Spleen (tissue), 11 donors: Measurements from ENCODE around the gene ARPC4. TPM values are rescaled to one million over a fixed set of nuclear protein-coding genes. Genes with fewer than 3 reads are reported as not detected.
A peak's percentile ranks its signal among the peaks of the same experiment; 100 is the strongest.

Experiments
- DNase-seq: peaks from one replicate; pipeline ENCODE4 v3.0.0-alpha.2; 2020
- H3K27ac ChIP-seq, 8 donors: fragments of 200-600 bp; sonication (generic) in 7 of 8; 1 replicate in 4 of 8; 2 replicates in 4 of 8; pipeline versions ENCODE4 v1.5.0 to v1.8.0; 2016 to 2021; ENCODE audit warnings: inconsistent platforms in 4 of 8, mild to moderate bottlenecking in 4 of 8, moderate library complexity in 1 of 8
- H3K27me3 ChIP-seq, 7 donors: fragments of 200-600 bp; sonication (generic) in 6 of 7; replicated peaks in 1 of 7; 1 replicate in 4 of 7; 2 replicates in 3 of 7; pipeline versions ENCODE4 v1.5.0 to v1.8.0; 2016 to 2021; ENCODE audit warnings: inconsistent platforms in 3 of 7, mild to moderate bottlenecking in 1 of 7
- H3K36me3 ChIP-seq, 6 donors: fragments of 200-600 bp; sonication (generic) in 5 of 6; 1 replicate in 4 of 6; 2 replicates in 2 of 6; pipeline versions ENCODE4 v1.5.0 to v1.8.0; 2016 to 2021; ENCODE audit warnings: inconsistent platforms in 2 of 6
- H3K4me1 ChIP-seq, 6 donors: fragments of 200-600 bp; sonication (generic) in 5 of 6; 1 replicate in 3 of 6; 2 replicates in 3 of 6; pipeline versions ENCODE4 v1.5.0 to v1.8.0; 2016 to 2021; ENCODE audit warnings: inconsistent platforms in 3 of 6
- H3K4me3 ChIP-seq, 8 donors: fragments of 200-600 bp; sonication (generic) in 7 of 8; 1 replicate in 4 of 8; 2 replicates in 4 of 8; pipeline versions ENCODE4 v1.5.0 to v1.8.0; 2016 to 2021; ENCODE audit warnings: inconsistent platforms in 4 of 8, mild to moderate bottlenecking in 4 of 8, moderate library complexity in 2 of 8
- H3K9me3 ChIP-seq, 8 donors: fragments of 200-600 bp; sonication (generic) in 7 of 8; 1 replicate in 4 of 8; 2 replicates in 4 of 8; pipeline versions ENCODE4 v1.5.0 to v1.8.0; 2016 to 2021; ENCODE audit warnings: inconsistent platforms in 4 of 8
- CTCF ChIP-seq, 11 experiments: fragments of 200-600 bp in 7 of 11; fragments of 450-650 bp in 4 of 11; sonication (generic) in 4 of 11; IDR thresholded peaks in 8 of 11; conservative IDR thresholded peaks in 3 of 11; 1 replicate in 7 of 11; 2 replicates in 4 of 11; pipeline versions ENCODE4 v1.4.0 to v1.8.0; 2016 to 2021; ENCODE audit warnings: antibody characterized with exemption in 11 of 11, inconsistent platforms in 4 of 11, mild to moderate bottlenecking in 1 of 11
- POLR2A ChIP-seq, 3 donors: fragments of 450-650 bp; IDR thresholded peaks; one replicate each; pipeline ENCODE4 v1.5.1; 2017; ENCODE audit warnings: antibody characterized with exemption in 3 of 3, mild to moderate bottlenecking in 1 of 3
- POLR2AphosphoS5 ChIP-seq, 3 donors: sonication (generic); formaldehyde crosslinking; IDR thresholded peaks; one replicate each; pipeline ENCODE4 v1.5.1; 2017; ENCODE audit warnings: antibody characterized with exemption in 3 of 3
- WGBS, 5 donors: extraction: QIAGEN DNeasy Blood & Tissue Kit in 3 of 5; methylation state at CpG; one replicate each; pipeline versions ENCODE4 v1.1.5 to v1.1.7; 2013 to 2018; 5-methylcytosine and 5-hydroxymethylcytosine counted together
- intact Hi-C: fragments of 100-400 bp; cut with DNase I; formaldehyde crosslinking; loops from one replicate; pipeline ENCODE4 v1.15.0; 2023; ENCODE audit warnings: low total_unique reads
- polyA plus RNA-seq, 3 donors: library from polyadenylated mRNA; stranded (reverse); fragments of 200-250 nt; gene quantifications; one replicate each; pipeline ENCODE4 v1.2.1, GENCODE V29; 2013
- total RNA-seq, 7 donors: library from RNA; depleted of rRNA in 3 of 7; stranded (reverse); fragments of >200 nt in 3 of 7; fragmentation: NEBNext Ultra II Directional in 4 of 7; extraction: Animal tissue kit (Norgen Biotek cat#: 25700) in 4 of 7; gene quantifications; one replicate each; pipeline versions ENCODE4 v1.1.0 to v1.2.1, GENCODE V29; 2016 to 2021
- donor health status: healthy with polysubstance abuse.
- donor health status: DM: no; HTN: no; CAD: no; lungs with moderate emphysema.
- donor health status: DM: no; HTN: no; CAD: no.
- donor health status: Bipolar disorder and iron deficiency.
- donor health status: healthy.
- donor health status: DM: no; HTN: no; CAD: no.
- donor health status: DM: yes; HTN: yes; CAD: no.

ARPC4 gene
- total and polyA plus RNA-seq, 10 donors, result 98.9 to 238 (median 185) TPM

GRCh38 chr3:9754678-9755077 lies 38.2 kb upstream of the ARPC4 start:
- TF ChIP-seq POLR2A (IDR thresholded peaks at IDR 0.05) (no peak), POLR2AphosphoS5 (IDR thresholded peaks at IDR 0.05) (peak; percentile 37 to 55 (median 54))
- 46 to 68% (median 58%) methylated on average over 8 of the region's 8 CpGs for WGBS, 5 donors
- Histone ChIP-seq H3K27ac (peak overlapping the region in 6 of 8 donors; percentile 21 to 74 (median 69)), H3K4me3 (no peak overlapping the region), H3K27me3 (no peaks in the 10 kb centered on the region), H3K36me3 (peaks cover 5 to 85% (median 55%) of the 10 kb centered on the region in 6 donors), H3K9me3 (no peaks in the 10 kb centered on the region), H3K4me1 (peaks cover 14 to 61% (median 46%) of the 10 kb centered on the region in 6 donors)
- intact Hi-C loops, result no loop called here
- DNase-seq, result no peak

GRCh38 chr3:9757427-9757826 lies 35.5 kb upstream of the ARPC4 start:
- no peak for TF ChIP-seq CTCF (IDR thresholded peaks at IDR 0.05 in 8 of 11, conservative IDR thresholded peaks at IDR 0.05 in 3 of 11)
- peak in 2 of 3 donors; percentile 14 to 22 for TF ChIP-seq POLR2AphosphoS5 (IDR thresholded peaks at IDR 0.05)
- no peak for TF ChIP-seq POLR2A (IDR thresholded peaks at IDR 0.05)
- peaks cover 0 to 35% (median 23%) of the 10 kb centered on the region in 6 donors for H3K4me1 ChIP-seq
- peaks cover 5 to 100% (median 59%) of the 10 kb centered on the region in 6 donors for H3K36me3 ChIP-seq
- no peaks in the 10 kb centered on the region for H3K27me3 ChIP-seq
- intact Hi-C loops, result no loop called here
- no peak overlapping the region for H3K27ac ChIP-seq
- H3K9me3 ChIP-seq, result no peaks in the 10 kb centered on the region
- WGBS, 5 donors, result 90 to 95% (median 93%) methylated on average over 11 to 13 of the region's 13 CpGs
- H3K4me3 ChIP-seq, result no peak overlapping the region
- DNase-seq, result no peak

DNA sequence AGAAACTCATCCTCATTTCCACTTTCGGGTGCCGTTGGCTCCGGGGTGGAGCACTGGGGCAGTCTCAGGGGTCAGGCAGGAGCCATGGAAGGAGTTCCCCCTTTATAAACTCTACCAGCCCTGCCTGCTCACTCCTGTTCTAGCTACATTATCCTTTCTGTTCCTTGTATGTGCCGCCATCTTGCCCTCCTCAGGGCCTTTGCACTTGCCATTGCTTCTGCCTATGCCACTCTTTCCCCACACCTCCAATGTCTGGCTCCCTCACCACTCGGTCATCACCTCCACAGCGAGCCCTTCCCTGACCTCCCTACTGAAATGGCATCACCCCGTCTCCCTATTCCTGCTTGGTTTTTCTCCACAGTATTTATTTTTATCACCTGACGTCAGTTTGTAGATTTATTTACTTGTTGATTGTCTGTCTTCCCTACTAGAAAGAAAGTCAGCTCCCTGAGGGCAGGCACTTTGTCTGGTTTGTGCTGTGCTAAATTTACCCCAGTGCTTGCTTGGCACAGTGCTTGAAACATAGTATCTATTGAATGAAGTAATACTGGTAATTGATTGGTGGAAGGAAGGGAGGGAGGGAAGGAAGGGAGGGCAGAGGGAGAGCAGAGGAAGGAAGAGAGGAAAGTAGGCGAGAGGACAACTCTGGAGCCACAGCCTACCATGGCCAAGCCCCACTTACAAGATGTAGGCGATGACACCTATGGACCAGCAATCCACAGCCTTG lies 31.9 kb upstream of the ARPC4 start:
- H3K27me3 ChIP-seq, result no peaks in the 10 kb centered on the region
- intact Hi-C loops, result no loop called here
- peaks cover 0 to 7% (median under 1%) of the 10 kb centered on the region in 6 donors for H3K4me1 ChIP-seq
- peaks cover 5 to 98% (median 46%) of the 10 kb centered on the region in 6 donors for H3K36me3 ChIP-seq
- WGBS, 5 donors, result 93 to 95% (median 94%) methylated on average over 10 of the region's 10 CpGs
- no peak for DNase-seq
- TF ChIP-seq POLR2A (IDR thresholded peaks at IDR 0.05), result no peak
- TF ChIP-seq POLR2AphosphoS5 (IDR thresholded peaks at IDR 0.05), result no peak
- no peak for TF ChIP-seq CTCF (IDR thresholded peaks at IDR 0.05 in 8 of 11, conservative IDR thresholded peaks at IDR 0.05 in 3 of 11)
- no peaks in the 10 kb centered on the region for H3K9me3 ChIP-seq
- no peak overlapping the region for H3K4me3 ChIP-seq
- H3K27ac ChIP-seq, result no peak overlapping the region

DNA sequence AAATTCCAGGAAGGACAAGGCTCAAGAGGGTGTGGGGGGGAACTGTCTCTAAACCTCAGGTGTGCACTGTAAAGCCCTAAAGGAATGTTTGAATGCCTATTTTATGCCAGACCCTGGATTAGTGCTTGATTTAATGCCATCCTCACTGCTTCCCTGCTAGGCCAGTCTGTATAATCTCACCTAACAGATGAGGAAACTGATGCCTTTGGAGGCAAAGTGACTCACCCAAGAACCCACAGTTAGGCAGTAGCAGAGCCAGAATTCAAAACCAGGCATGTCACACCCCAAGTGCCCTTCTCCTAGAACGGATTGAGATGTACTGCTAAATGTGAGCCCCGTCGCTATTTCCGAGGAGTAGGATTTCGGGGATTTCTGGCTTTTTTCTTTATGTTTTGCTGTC lies 31.0 kb upstream of the ARPC4 start:
- H3K9me3 ChIP-seq, result no peaks in the 10 kb centered on the region
- 89 to 98% (median 96%) methylated on average over 5 of the region's 5 CpGs for WGBS, 5 donors
- H3K4me3 ChIP-seq, result no peak overlapping the region
- H3K27ac ChIP-seq, result no peak overlapping the region
- peaks cover 0 to 14% (median 4%) of the 10 kb centered on the region in 6 donors for H3K4me1 ChIP-seq
- H3K27me3 ChIP-seq, result no peaks in the 10 kb centered on the region
- intact Hi-C loops, result no loop called here
- peaks cover 5 to 90% (median 36%) of the 10 kb centered on the region in 6 donors for H3K36me3 ChIP-seq
- TF ChIP-seq POLR2AphosphoS5 (IDR thresholded peaks at IDR 0.05) (no peak), POLR2A (IDR thresholded peaks at IDR 0.05) (no peak), CTCF (IDR thresholded peaks at IDR 0.05 in 8 of 11, conservative IDR thresholded peaks at IDR 0.05 in 3 of 11) (no peak)
- DNase-seq, result no peak
